Measurements from ENCODE around the gene COL18A1. TPM values are rescaled to one million over a fixed set of nuclear protein-coding genes. Genes with fewer than 3 reads are reported as not detected.

Gene COL18A1
- total RNA-seq, 1 experiment from 2014 or later, result 77.0 TPM

DNA sequence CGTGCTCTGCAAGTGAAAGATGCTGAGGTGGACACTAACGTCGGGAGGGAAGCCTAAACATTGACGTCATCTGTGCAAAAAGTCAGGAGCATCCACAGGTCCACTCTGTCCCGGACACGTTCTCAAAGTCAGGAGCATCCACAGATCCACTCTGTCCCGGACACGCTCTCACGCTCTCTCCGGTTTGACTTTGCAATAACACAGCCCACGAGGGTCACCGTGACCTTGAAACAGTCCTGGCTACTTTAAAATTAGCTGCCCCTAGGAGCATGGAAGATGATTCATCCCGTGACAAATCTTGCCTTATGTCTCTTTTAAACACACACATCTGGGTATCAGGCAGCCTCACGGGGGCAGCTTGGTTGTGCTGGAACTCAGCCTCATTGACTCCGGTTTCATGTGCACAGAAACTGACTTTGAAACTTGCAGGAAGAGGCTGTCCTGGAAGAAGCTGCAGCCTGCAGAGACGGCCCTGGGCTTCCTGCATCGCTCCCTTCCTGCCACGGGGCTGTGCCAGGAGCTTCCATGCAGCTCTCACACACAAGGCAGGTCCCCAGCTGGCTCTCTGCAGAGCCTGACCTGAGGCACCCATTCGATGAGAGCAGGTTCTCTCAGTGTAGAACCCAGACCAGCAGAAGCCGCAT, 18.1 kb upstream of the COL18A1 start:
- peak overlapping the region; percentile 36 for H3K4me2 ChIP-seq (ENCODE audit: low read length)
- TF ChIP-seq EZH2 (IDR thresholded peaks at IDR 0.05; ENCODE audit: low read length, unreplicated experiment), result no peak
- no peak for TF ChIP-seq EZH2phosphoT487 (IDR thresholded peaks at IDR 0.05; ENCODE audit: borderline replicate concordance, low read length)
- TF ChIP-seq, protein P1, sequence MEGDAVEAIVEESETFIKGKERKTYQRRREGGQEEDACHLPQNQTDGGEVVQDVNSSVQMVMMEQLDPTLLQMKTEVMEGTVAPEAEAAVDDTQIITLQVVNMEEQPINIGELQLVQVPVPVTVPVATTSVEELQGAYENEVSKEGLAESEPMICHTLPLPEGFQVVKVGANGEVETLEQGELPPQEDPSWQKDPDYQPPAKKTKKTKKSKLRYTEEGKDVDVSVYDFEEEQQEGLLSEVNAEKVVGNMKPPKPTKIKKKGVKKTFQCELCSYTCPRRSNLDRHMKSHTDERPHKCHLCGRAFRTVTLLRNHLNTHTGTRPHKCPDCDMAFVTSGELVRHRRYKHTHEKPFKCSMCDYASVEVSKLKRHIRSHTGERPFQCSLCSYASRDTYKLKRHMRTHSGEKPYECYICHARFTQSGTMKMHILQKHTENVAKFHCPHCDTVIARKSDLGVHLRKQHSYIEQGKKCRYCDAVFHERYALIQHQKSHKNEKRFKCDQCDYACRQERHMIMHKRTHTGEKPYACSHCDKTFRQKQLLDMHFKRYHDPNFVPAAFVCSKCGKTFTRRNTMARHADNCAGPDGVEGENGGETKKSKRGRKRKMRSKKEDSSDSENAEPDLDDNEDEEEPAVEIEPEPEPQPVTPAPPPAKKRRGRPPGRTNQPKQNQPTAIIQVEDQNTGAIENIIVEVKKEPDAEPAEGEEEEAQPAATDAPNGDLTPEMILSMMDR (conservative IDR thresholded peaks at IDR 0.05; ENCODE audit: low read depth, low read length), result peak; percentile 53; the same call in 1 of the 2 replicates
- H3K27me3 ChIP-seq (ENCODE audit: low read length), result no peaks in the 10 kb centered on the region
- no peaks in the 10 kb centered on the region for H4K20me1 ChIP-seq (ENCODE audit: low read length)
- H3K4me1 ChIP-seq (ENCODE audit: insufficient read depth, low read length), result peaks cover 15% of the 10 kb centered on the region
- no peaks in the 10 kb centered on the region for H3K9me3 ChIP-seq (ENCODE audit: low read length)
- CTCF ChIA-PET, result interaction anchor here (0.5 to 1.7 kb wide), 3 partner anchors 14 to 1048 kb away, joined by 3 to 5 read pairs (median 4); partner anchors contain the start of gene CFAP410
- H3K9ac ChIP-seq (ENCODE audit: low read length), result no peak overlapping the region
- no peak overlapping the region for H3K4me3 ChIP-seq (ENCODE audit: low read length)
- DNase-seq (peak; percentile 75), ATAC-seq (peak; percentile 88)
- H3K27ac ChIP-seq (ENCODE audit: low read length), result peak overlapping the region; percentile 35
- no peaks in the 10 kb centered on the region for H3K36me3 ChIP-seq (ENCODE audit: low read depth, low read length)
- POLR2A ChIA-PET (ENCODE audit: unreplicated experiment), result interaction anchor here (0.6 kb wide), 1 partner anchor 92 kb away, joined by 6 read pairs; no protein-coding TSS in a partner anchor
- H3F3A ChIP-seq (ENCODE audit: low read length, unreplicated experiment), result no peaks in the 10 kb centered on the region
- no peaks in the 10 kb centered on the region for H3K9me2 ChIP-seq (replicated peaks; ENCODE audit: low read length)
- peak overlapping the region; percentile 41 for H2AFZ ChIP-seq (ENCODE audit: low read length)
- H3K79me2 ChIP-seq (ENCODE audit: low read length), result no peaks in the 10 kb centered on the region
- no TSS peak for BruUV-seq (replicated peaks)
- intact Hi-C loops (cut with micrococcal nuclease), result loop anchor here (2.0 kb wide), 1 partner anchor 52 kb away; no protein-coding TSS in a partner anchor

DNA sequence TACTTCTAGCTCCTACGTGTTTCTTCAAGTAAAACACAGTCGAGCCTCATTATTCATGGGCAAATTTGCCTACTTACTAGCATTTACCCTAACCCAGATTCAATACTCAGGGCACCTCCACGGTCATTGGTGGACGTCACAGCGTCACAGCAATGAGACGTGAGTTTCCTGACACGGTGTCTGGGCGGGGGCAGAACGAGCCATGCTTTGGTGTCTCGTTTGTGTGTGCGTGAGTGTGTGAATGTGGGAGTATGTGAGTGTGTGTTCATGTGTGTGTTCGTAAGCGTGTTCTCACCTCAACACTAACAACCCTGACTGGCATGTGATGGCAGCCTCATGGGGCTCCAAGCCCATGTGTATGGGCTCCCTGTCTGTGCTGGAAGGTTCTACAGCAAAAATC, 17.5 kb upstream of the COL18A1 start:
- Histone ChIP-seq H4K20me1 (ENCODE audit: low read length) (no peaks in the 10 kb centered on the region), H3K27me3 (ENCODE audit: low read length) (no peaks in the 10 kb centered on the region), H3K79me2 (ENCODE audit: low read length) (no peaks in the 10 kb centered on the region), H3K27ac (ENCODE audit: low read length) (peak overlapping the region; percentile 35; the same call in 1 of the 2 replicates), H3K4me2 (ENCODE audit: low read length) (peak overlapping the region; percentile 36; the same call in 1 of the 2 replicates), H3K9me2 (replicated peaks; ENCODE audit: low read length) (no peaks in the 10 kb centered on the region), H3K9ac (ENCODE audit: low read length) (no peak overlapping the region), H3K36me3 (ENCODE audit: low read depth, low read length) (no peaks in the 10 kb centered on the region), H3K4me3 (ENCODE audit: low read length) (no peak overlapping the region), H3K9me3 (ENCODE audit: low read length) (no peaks in the 10 kb centered on the region), H2AFZ (ENCODE audit: low read length) (peak overlapping the region; percentile 41; the same call in 1 of the 2 replicates), H3K4me1 (ENCODE audit: insufficient read depth, low read length) (peaks cover 15% of the 10 kb centered on the region), H3F3A (ENCODE audit: low read length, unreplicated experiment) (no peaks in the 10 kb centered on the region)
- intact Hi-C loops (cut with micrococcal nuclease), result loop anchor here (2.0 kb wide), 1 partner anchor 51 kb away; no protein-coding TSS in a partner anchor
- CTCF ChIA-PET, result interaction anchor here (0.5 to 1.7 kb wide), 2 partner anchors 15 to 1048 kb away, joined by 4 to 5 read pairs; partner anchors contain the start of gene CFAP410
- ATAC-seq, result no peak
- POLR2A ChIA-PET (ENCODE audit: unreplicated experiment), result interaction anchor here (0.6 kb wide), 1 partner anchor 93 kb away, joined by 6 read pairs; no protein-coding TSS in a partner anchor
- no peak for TF ChIP-seq EZH2 (IDR thresholded peaks at IDR 0.05; ENCODE audit: low read length, unreplicated experiment)
- TF ChIP-seq EZH2phosphoT487 (IDR thresholded peaks at IDR 0.05; ENCODE audit: borderline replicate concordance, low read length), result no peak
- TF ChIP-seq, protein P1 (conservative IDR thresholded peaks at IDR 0.05; ENCODE audit: low read depth, low read length), result no peak
- no TSS peak for BruUV-seq (replicated peaks)
- no peak for DNase-seq
